Fibroblast of skin of left quadriceps (primary cell): ENCODE results near the gene STAG1.
"Not testable (repeated sequence)": the region's sequence is repeated elsewhere in the genome, so short reads cannot be mapped to it uniquely, and the experiment has no call there.

Experiments
- DNase-seq, 2 experiments: peaks; one replicate each; pipeline ENCODE4 v3.0.0-alpha.2; 2013; ENCODE audit warnings: low read depth in 2 of 2

STAG1 gene

GRCh38 chr3:136404056-136404455, 348.1 kb downstream of the STAG1 start:
- no peak for DNase-seq

- no peak for DNase-seq
These were observed 355.3 kb downstream of the STAG1 start for GRCh38 chr3:136396916-136397315.

GRCh38 chr3:136390574-136390973, 361.6 kb downstream of the STAG1 start:
- no peak for DNase-seq

- no peak for DNase-seq
These were observed 365.1 kb downstream of the STAG1 start for GRCh38 chr3:136387031-136387430.

- no peak for DNase-seq
These were observed 366.7 kb downstream of the STAG1 start for GRCh38 chr3:136385457-136385856.

GRCh38 chr3:136381051-136381450, 371.1 kb downstream of the STAG1 start:
- DNase-seq = no peak

GRCh38 chr3:136380530-136380929, 371.6 kb downstream of the STAG1 start:
- no peak for DNase-seq

- no peak for DNase-seq
These were observed 374.2 kb downstream of the STAG1 start for GRCh38 chr3:136378011-136378410.

- no peak for DNase-seq
These were observed 374.7 kb downstream of the STAG1 start for GRCh38 chr3:136377508-136377907.

GRCh38 chr3:136375800-136376199, 376.4 kb downstream of the STAG1 start:
- DNase-seq = not testable (repeated sequence)

- DNase-seq = peak; percentile 55 to 61
These were observed 385.9 kb downstream of the STAG1 start for GRCh38 chr3:136366289-136366688.

- no peak for DNase-seq
These were observed 398.7 kb downstream of the STAG1 start for GRCh38 chr3:136353461-136353860.

GRCh38 chr3:136351905-136352304, 400.3 kb downstream of the STAG1 start:
- DNase-seq = no peak

GRCh38 chr3:136351351-136351750, 400.8 kb downstream of the STAG1 start:
- no peak for DNase-seq

- peak; percentile 65 to 67 for DNase-seq
These were observed 401.6 kb downstream of the STAG1 start for GRCh38 chr3:136350557-136350956.

- peak; percentile 93 for DNase-seq
These were observed 402.0 kb downstream of the STAG1 start for GRCh38 chr3:136350132-136350531.

GRCh38 chr3:136346486-136346885, 405.7 kb downstream of the STAG1 start:
- DNase-seq = no peak

- DNase-seq = peak; percentile 83 to 86
These were observed 408.2 kb downstream of the STAG1 start for GRCh38 chr3:136343873-136344555.

GRCh38 chr3:136343446-136343845, 408.7 kb downstream of the STAG1 start:
- no peak for DNase-seq

GRCh38 chr3:136336329-136337100, 415.7 kb downstream of the STAG1 start:
- no peak for DNase-seq

- DNase-seq = not testable (repeated sequence)
These were observed 417.5 kb downstream of the STAG1 start for GRCh38 chr3:136334726-136335125.

GRCh38 chr3:136334209-136334608, 418.0 kb downstream of the STAG1 start:
- no peak for DNase-seq

- DNase-seq = peak in 1 of 2 experiments; percentile 27
These were observed 419.4 kb downstream of the STAG1 start for GRCh38 chr3:136332776-136333175.
